ENCODE measurements around the gene MGLL.

DNA sequence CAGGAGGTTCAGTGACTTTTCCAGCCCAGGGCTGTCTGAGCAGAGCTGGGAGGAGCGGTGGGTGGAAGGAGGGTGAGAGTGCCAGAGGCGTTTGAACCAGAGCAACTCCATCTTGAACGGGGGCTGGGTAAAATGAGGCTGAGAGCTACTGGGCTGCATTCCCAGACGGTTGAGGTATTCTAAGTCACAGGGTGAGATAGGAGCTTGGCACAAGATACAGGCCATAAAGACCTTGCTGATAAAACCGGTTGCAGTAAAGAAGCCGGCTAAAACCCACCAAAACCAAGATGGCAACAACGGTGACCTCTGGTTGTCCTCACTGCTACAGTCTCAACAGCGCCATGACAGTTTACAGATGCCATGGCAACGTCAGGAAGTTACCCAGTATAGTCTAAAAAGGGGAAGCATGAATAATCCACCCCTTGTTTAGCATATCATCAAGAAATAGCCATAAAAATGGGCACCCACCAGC is 89.4 kb downstream of the MGLL start:
- TF ChIP-seq CTCF (IDR thresholded peaks at IDR 0.05): no peak
- no peak for TF ChIP-seq POLR2AphosphoS5 (IDR thresholded peaks at IDR 0.05)
- TF ChIP-seq EP300 (IDR thresholded peaks at IDR 0.05): no peak
- no peak for TF ChIP-seq POLR2A (IDR thresholded peaks at IDR 0.05)
